GM10248 (cell line): Measurements from ENCODE around the gene OR1B1.
"Not testable (repeated sequence)": the region's sequence is repeated elsewhere in the genome, so short reads cannot be mapped to it uniquely, and the experiment has no call there.

ENCODE experiments used
- CTCF ChIA-PET: fragments of 300-600 bp; sonication (Branson Sonifier 250); formaldehyde crosslinking; extraction: SDS; loops from one replicate; lab custom pipeline; 2021; ENCODE audit warnings: antibody characterized with exemption; lab: Yijun Ruan, JAX
- POLR2A ChIA-PET: fragments of 350-650 bp; sonication (Branson Sonifier 250); formaldehyde crosslinking; extraction: SDS; loops from one replicate; lab custom pipeline; 2020; ENCODE audit warnings: antibody characterized with exemption; lab: Yijun Ruan, JAX
- DNase-seq: peaks from one replicate; pipeline ENCODE4 v3.0.0; 2012; ENCODE audit errors: extremely low spot score
- TF ChIP-seq, protein P1 (sequence below): IDR thresholded peaks from 2 replicates; pipeline ENCODE4 v1.5.1; 2012; ENCODE audit warnings: mild to moderate bottlenecking, low read depth; ENCODE audit errors: extremely low read depth, missing control alignments, control extremely low read depth

OR1B1 gene

DNA sequence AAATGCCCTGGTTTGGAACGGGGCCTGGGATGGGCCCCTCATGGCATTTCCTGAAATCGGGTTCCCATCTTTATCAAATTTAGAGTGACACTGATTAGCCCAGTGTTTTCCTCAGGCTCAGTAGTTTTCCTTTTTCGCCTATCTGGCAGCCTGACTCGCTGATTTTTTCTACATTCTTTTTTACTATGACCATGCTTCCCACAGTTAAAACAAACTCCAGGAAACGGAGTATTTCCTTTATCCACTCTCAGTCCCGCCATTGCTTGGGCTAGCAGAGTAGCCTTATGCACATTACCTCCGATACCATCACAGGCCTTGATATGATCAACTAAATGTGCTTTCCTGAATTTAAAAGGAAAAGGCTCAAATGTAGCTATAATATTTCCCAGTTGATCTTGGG, 37.4 kb downstream of the OR1B1 start:
- TF ChIP-seq, protein P1, sequence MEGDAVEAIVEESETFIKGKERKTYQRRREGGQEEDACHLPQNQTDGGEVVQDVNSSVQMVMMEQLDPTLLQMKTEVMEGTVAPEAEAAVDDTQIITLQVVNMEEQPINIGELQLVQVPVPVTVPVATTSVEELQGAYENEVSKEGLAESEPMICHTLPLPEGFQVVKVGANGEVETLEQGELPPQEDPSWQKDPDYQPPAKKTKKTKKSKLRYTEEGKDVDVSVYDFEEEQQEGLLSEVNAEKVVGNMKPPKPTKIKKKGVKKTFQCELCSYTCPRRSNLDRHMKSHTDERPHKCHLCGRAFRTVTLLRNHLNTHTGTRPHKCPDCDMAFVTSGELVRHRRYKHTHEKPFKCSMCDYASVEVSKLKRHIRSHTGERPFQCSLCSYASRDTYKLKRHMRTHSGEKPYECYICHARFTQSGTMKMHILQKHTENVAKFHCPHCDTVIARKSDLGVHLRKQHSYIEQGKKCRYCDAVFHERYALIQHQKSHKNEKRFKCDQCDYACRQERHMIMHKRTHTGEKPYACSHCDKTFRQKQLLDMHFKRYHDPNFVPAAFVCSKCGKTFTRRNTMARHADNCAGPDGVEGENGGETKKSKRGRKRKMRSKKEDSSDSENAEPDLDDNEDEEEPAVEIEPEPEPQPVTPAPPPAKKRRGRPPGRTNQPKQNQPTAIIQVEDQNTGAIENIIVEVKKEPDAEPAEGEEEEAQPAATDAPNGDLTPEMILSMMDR: no peak
- no peak for DNase-seq
- POLR2A ChIA-PET: no interaction called here
- CTCF ChIA-PET: no interaction called here

- POLR2A ChIA-PET: no interaction called here
- TF ChIP-seq, protein P1: no peak
- CTCF ChIA-PET: no interaction called here
- no peak for DNase-seq
Measured at GRCh38 chr9:122614362-122614761, 43.1 kb downstream of the OR1B1 start, which contains the start of gene OR1Q1. TSS of gene OR1Q1 (plus strand) at chr9:122614738. CDS start at chr9:122614738, 0 bp downstream.

- CTCF ChIA-PET: no interaction called here
- no peak for DNase-seq
- TF ChIP-seq, protein P1: no peak
- POLR2A ChIA-PET: no interaction called here
Measured at GRCh38 chr9:122609804-122610203, 47.6 kb downstream of the OR1B1 start.

- ChIA-PET POLR2A (no interaction called here), CTCF (no interaction called here)
- no peak for DNase-seq
- TF ChIP-seq, protein P1: no peak
Measured at GRCh38 chr9:122606587-122606986, 50.8 kb downstream of the OR1B1 start.

- TF ChIP-seq, protein P1: no peak
- no peak for DNase-seq
- CTCF ChIA-PET: interaction anchor here (1.4 kb wide), 1 partner anchor 8 kb away, joined by 3 read pairs; no protein-coding TSS in a partner anchor
- POLR2A ChIA-PET: no interaction called here
Measured at GRCh38 chr9:122605691-122606090, 51.7 kb downstream of the OR1B1 start.

DNA sequence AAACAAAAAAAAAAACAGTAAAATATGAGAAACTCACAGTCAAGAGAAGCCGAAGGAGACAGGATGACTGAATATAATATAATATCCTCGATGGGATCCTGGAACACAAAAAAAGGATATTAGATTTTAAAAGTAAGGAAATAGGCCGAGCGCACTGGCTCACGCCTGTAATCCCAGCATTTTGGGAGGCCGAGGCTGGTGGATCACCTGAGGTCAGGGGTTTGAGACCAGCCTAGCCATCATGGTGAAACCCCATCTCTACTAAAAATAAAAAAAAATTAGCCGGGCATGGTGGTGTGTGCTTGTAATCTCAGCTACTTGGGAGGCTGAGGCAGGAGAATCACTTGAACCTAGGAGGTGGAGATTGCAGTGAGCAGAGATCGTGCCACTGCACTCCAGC, 74.1 kb downstream of the OR1B1 start, which contains the start of gene OR1L8:
OR1L8 (minus strand) TSS at position 101 of the 400 bp plus-strand sequence. CDS start 14,907 bp downstream, outside the sequence.
- CTCF ChIA-PET, DNase-seq, POLR2A ChIA-PET: not testable (repeated sequence)

DNA sequence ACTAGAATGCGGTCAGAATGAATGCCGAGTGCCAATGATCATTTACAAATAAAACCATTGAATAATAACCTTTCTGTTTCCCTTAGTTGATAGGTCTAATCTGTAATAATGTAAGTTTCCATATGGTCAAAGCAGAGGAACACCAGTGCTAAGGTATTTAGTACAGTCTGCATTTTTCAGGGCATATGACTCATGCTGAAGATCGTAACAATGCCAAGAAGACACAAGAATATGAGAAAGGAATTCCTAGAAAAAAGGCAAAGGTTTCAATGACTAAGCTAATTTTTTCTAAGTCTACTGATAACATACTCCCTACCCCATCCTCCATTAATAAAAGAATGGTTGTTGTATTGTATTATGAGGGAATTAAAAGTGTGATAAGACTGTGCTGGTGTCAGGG, 77.1 kb downstream of the OR1B1 start:
- ChIA-PET CTCF (no interaction called here), POLR2A (no interaction called here)

More for the DNA sequence above, 77.1 kb downstream of the OR1B1 start:
- no peak for DNase-seq
- TF ChIP-seq, protein P1: no peak
